H1 (cell line): Measurements from ENCODE around the gene BCL2L11. TPM values are rescaled to one million over a fixed set of nuclear protein-coding genes. Genes with fewer than 3 reads are reported as not detected.

Experiments
- BACH1 ChIP-seq: IDR thresholded peaks from 2 replicates; pipeline ENCODE4 v1.6.1; 2012; ENCODE audit warnings: low read length, improper control_type of control experiment
- CBX5 ChIP-seq: fragments of 300-800, 300-1000 bp; sonication (generic); IDR thresholded peaks from 2 replicates; pipeline ENCODE4 v1.7.1; 2016; ENCODE audit warnings: antibody characterized with exemption, low read length, low read depth
- HDAC2 ChIP-seq, 2 experiments: fragments of 300-600 bp in 1 of 2; sonication (generic) in 1 of 2; IDR thresholded peaks; 2 replicates each; pipeline ENCODE4 v1.6.1; 2011 to 2012; ENCODE audit warnings: low read depth in 2 of 2, low read length in 2 of 2, mild to moderate bottlenecking in 2 of 2, moderate library complexity in 2 of 2, borderline replicate concordance in 1 of 2, inconsistent platforms in 1 of 2
- SRF ChIP-seq: IDR thresholded peaks from 2 replicates; pipeline ENCODE4 v1.6.1; 2011; ENCODE audit warnings: mild to moderate bottlenecking, low read depth, low read length, moderate library complexity
- USF2 ChIP-seq: IDR thresholded peaks from 2 replicates; pipeline ENCODE4 v1.6.1; 2011; ENCODE audit warnings: low read length, improper control_type of control experiment
- polyA plus RNA-seq, 7 experiments: library from polyadenylated mRNA; depleted of rRNA in 3 of 7; stranded (reverse) in 5 of 7; unstranded in 2 of 7; fragments of >200 nt in 5 of 7; fragments of 200-250 nt in 2 of 7; gene quantifications; 1 replicate in 5 of 7; 2 replicates in 1 of 7; 4 replicates in 1 of 7; pipeline versions ENCODE4 v1.2.1 to v1.2.3, GENCODE V29; 2011 to 2013; ENCODE audit warnings: missing spikeins in 2 of 7, mixed read lengths in 2 of 7
- total RNA-seq: library from RNA; stranded (reverse); fragmentation: NEBNext Ultra II Directional; extraction: Animal tissue kit (Norgen Biotek cat#: 25700); gene quantifications from 2 replicates; pipeline ENCODE4 v1.2.1, GENCODE V29; 2021

BCL2L11 gene
- total and polyA plus RNA-seq, 2 of the 8 experiments (the other 6 are each of a cell fraction or from before 2014, with no cell fraction given), result 7.5 to 22.9 TPM

GRCh38 chr2:111166115-111166514 is 45.4 kb downstream of the BCL2L11 start (continued):
- TF ChIP-seq HDAC2 (IDR thresholded peaks at IDR 0.05; ENCODE audit: borderline replicate concordance in 1 of 2, low read depth in 2 of 2, low read length in 2 of 2) (no peak), BACH1 (no peak), USF2 (no peak), SRF (no peak), CBX5 (no peak)
